H9 (cell line): ENCODE results near the gene IL36B. TPM values are rescaled to one million over a fixed set of nuclear protein-coding genes. Genes with fewer than 3 reads are reported as not detected.

Experiments used
- DNase-seq: peaks from one replicate; pipeline ENCODE4 v3.0.0-alpha.2; 2017
- H2AFZ ChIP-seq: one replicate; pipeline ENCODE4 v1.6.1; 2013; ENCODE audit warnings: mild to moderate bottlenecking, low read length, control low read depth, moderate library complexity
- H2AK5ac ChIP-seq: 2 replicates; pipeline ENCODE4 v1.6.1; 2013; ENCODE audit warnings: low read length, control low read depth, mixed read lengths; ENCODE audit not compliant: insufficient read length
- H2BK120ac ChIP-seq: one replicate; pipeline ENCODE4 v1.6.1; 2013; ENCODE audit warnings: low read depth, mild to moderate bottlenecking, low read length, control low read depth, inconsistent platforms; ENCODE audit not compliant: poor library complexity, severe bottlenecking
- H2BK12ac ChIP-seq: 2 replicates; pipeline ENCODE4 v1.6.1; 2013; ENCODE audit warnings: low read length, control low read depth, mixed read lengths, low read depth; ENCODE audit not compliant: insufficient read length
- H2BK15ac ChIP-seq: 2 replicates; pipeline ENCODE4 v1.6.1; 2013; ENCODE audit warnings: low read depth, low read length, control low read depth
- H2BK20ac ChIP-seq: one replicate; pipeline ENCODE4 v1.6.1; 2013; ENCODE audit warnings: low read depth, mild to moderate bottlenecking, low read length, control low read depth, inconsistent platforms; ENCODE audit not compliant: poor library complexity, severe bottlenecking
- H2BK5ac ChIP-seq: 2 replicates; pipeline ENCODE4 v1.6.1; 2013; ENCODE audit warnings: low read length, control low read depth, mixed read lengths; ENCODE audit not compliant: insufficient read length
- H3K14ac ChIP-seq: 2 replicates; pipeline ENCODE4 v1.6.1; 2013; ENCODE audit warnings: low read length, control low read depth; ENCODE audit not compliant: insufficient read depth
- H3K18ac ChIP-seq: 2 replicates; pipeline ENCODE4 v1.6.1; 2013; ENCODE audit warnings: low read depth, mild to moderate bottlenecking, mixed read lengths, low read length, control low read depth; ENCODE audit not compliant: insufficient read length
- H3K23ac ChIP-seq: 2 replicates; pipeline ENCODE4 v1.6.1; 2013; ENCODE audit warnings: low read length, control low read depth, mixed read lengths, low read depth; ENCODE audit not compliant: insufficient read length
- H3K23me2 ChIP-seq: 2 replicates; pipeline ENCODE4 v1.6.1; 2013; ENCODE audit warnings: low read depth, mild to moderate bottlenecking, mixed read lengths, low read length, control low read depth; ENCODE audit not compliant: insufficient read length, poor library complexity, severe bottlenecking
- H3K27ac ChIP-seq: 2 replicates; pipeline ENCODE4 v1.5.1; 2013; ENCODE audit warnings: low read length, control low read depth, mixed read lengths, low read depth; ENCODE audit not compliant: insufficient read length
- H3K27me3 ChIP-seq: 2 replicates; pipeline ENCODE4 v1.6.1; 2013; ENCODE audit warnings: low read length, control low read depth, inconsistent platforms; ENCODE audit not compliant: insufficient read depth
- H3K4ac ChIP-seq: 2 replicates; pipeline ENCODE4 v1.6.1; 2013; ENCODE audit warnings: low read depth, mild to moderate bottlenecking, control low read depth, inconsistent platforms, low read length, moderate library complexity
- H3K4me1 ChIP-seq: 2 replicates; pipeline ENCODE4 v1.6.1; 2013; ENCODE audit warnings: low read length, control low read depth, inconsistent platforms; ENCODE audit not compliant: insufficient read depth
- H3K4me2 ChIP-seq: 2 replicates; pipeline ENCODE4 v1.6.1; 2013; ENCODE audit warnings: low read length, control low read depth, mixed read lengths; ENCODE audit not compliant: insufficient read length, insufficient read depth
- H3K56ac ChIP-seq: 2 replicates; pipeline ENCODE4 v1.6.1; 2013; ENCODE audit warnings: low read depth, mild to moderate bottlenecking, mixed read lengths, low read length, control low read depth; ENCODE audit not compliant: insufficient read length
- H3K79me1 ChIP-seq: 2 replicates; pipeline ENCODE4 v1.6.1; 2013; ENCODE audit warnings: low read depth, mild to moderate bottlenecking, moderate library complexity, low read length, control low read depth, inconsistent platforms; ENCODE audit not compliant: insufficient read depth, poor library complexity, severe bottlenecking
- H3K79me2 ChIP-seq: 2 replicates; pipeline ENCODE4 v1.6.1; 2013; ENCODE audit warnings: low read length, control low read depth, inconsistent platforms; ENCODE audit not compliant: insufficient read depth
- H3K9ac ChIP-seq: 2 replicates; pipeline ENCODE4 v1.6.1; 2013; ENCODE audit warnings: low read length, control low read depth, mixed read lengths; ENCODE audit not compliant: insufficient read length; ENCODE audit errors: extremely low read depth
- H3K9me3 ChIP-seq: one replicate; pipeline ENCODE4 v1.6.1; 2013; ENCODE audit warnings: low read depth, low read length, inconsistent platforms; ENCODE audit not compliant: control insufficient read depth
- H3T11ph ChIP-seq: one replicate; pipeline ENCODE4 v1.6.1; 2013; ENCODE audit warnings: mild to moderate bottlenecking, low read length, control low read depth, inconsistent platforms
- H4K20me1 ChIP-seq: one replicate; pipeline ENCODE4 v1.6.1; 2013; ENCODE audit not compliant: control insufficient read depth, insufficient read length, insufficient read depth
- H4K5ac ChIP-seq: 2 replicates; pipeline ENCODE4 v1.6.1; 2013; ENCODE audit warnings: low read depth, mild to moderate bottlenecking, mixed read lengths, low read length, control low read depth; ENCODE audit not compliant: insufficient read length
- H4K8ac ChIP-seq: replicated peaks from 2 replicates; pipeline ENCODE4 v1.6.1; 2013; ENCODE audit warnings: low read length, control low read depth, mixed read lengths, low read depth; ENCODE audit not compliant: insufficient read length
- H4K91ac ChIP-seq: 2 replicates; pipeline ENCODE4 v1.6.1; 2013; ENCODE audit warnings: low read depth, mild to moderate bottlenecking, moderate library complexity, mixed read lengths, low read length, control low read depth; ENCODE audit not compliant: insufficient read length
- H3K27ac Mint-ChIP-seq, 3 experiments: 2 replicates in 2 of 3; 3 replicates in 1 of 3; pipeline ENCODE4 v1.8.0; 2020 to 2021; ENCODE audit warnings: mixed read lengths in 3 of 3, mild to moderate bottlenecking in 1 of 3, moderate library complexity in 1 of 3
- H3K27me3 Mint-ChIP-seq: 2 replicates; pipeline ENCODE4 v1.8.0; 2021; ENCODE audit warnings: low read depth, mild to moderate bottlenecking, moderate library complexity, mixed read lengths
- H3K36me3 Mint-ChIP-seq, 3 experiments: 2 replicates in 2 of 3; 3 replicates in 1 of 3; pipeline ENCODE4 v1.8.0; 2020 to 2021; ENCODE audit warnings: low read depth in 3 of 3, mixed read lengths in 3 of 3; ENCODE audit not compliant: insufficient read depth in 1 of 3
- H3K4me1 Mint-ChIP-seq, 2 experiments: 2 replicates each; pipeline ENCODE4 v1.8.0; 2020; ENCODE audit warnings: mixed read lengths in 2 of 2
- H3K4me3 Mint-ChIP-seq, 2 experiments: 2 replicates in 1 of 2; 3 replicates in 1 of 2; pipeline ENCODE4 v1.8.0; 2020 to 2021; ENCODE audit warnings: mild to moderate bottlenecking in 2 of 2, mixed read lengths in 2 of 2, moderate library complexity in 1 of 2
- H3K9me3 Mint-ChIP-seq, 2 experiments: 2 replicates in 1 of 2; 3 replicates in 1 of 2; pipeline ENCODE4 v1.8.0; 2020; ENCODE audit warnings: mild to moderate bottlenecking in 2 of 2, mixed read lengths in 2 of 2, moderate library complexity in 1 of 2
- CTCF ChIP-seq: fragments of 200-600 bp; sonication (generic); conservative IDR thresholded peaks from 3 replicates; pipeline ENCODE4 v1.8.0; 2021; ENCODE audit warnings: antibody characterized with exemption, mild to moderate bottlenecking
- WGBS: extraction: QIAGEN DNeasy Blood & Tissue Kit; methylation state at CpG from one replicate; pipeline ENCODE4 v1.1.7; 2013; ENCODE audit warnings: missing lambda C conversion rate, low lambda C conversion rate, mixed read lengths; ENCODE audit not compliant: insufficient read length; ENCODE audit errors: extremely low coverage; 5-methylcytosine and 5-hydroxymethylcytosine counted together
- total RNA-seq: library from RNA; stranded (reverse); gene quantifications from 2 replicates; pipeline ENCODE4 v1.2.1, GENCODE V29; 2021

IL36B gene
- total RNA-seq, 1 experiment from 2014 or later = not detected

- Histone ChIP-seq H2BK5ac (no peak overlapping the region), H2BK12ac (no peak overlapping the region), H3K9ac (no peak overlapping the region), H3K9me3 (no peaks in the 10 kb centered on the region), H4K91ac (no peak overlapping the region), H3K4me1 (no peaks in the 10 kb centered on the region), H2BK20ac (no peak overlapping the region), H3K23ac (no peak overlapping the region), H2BK15ac (no peak overlapping the region), H3K79me1 (no peaks in the 10 kb centered on the region), H3K23me2 (no peaks in the 10 kb centered on the region), H3K79me2 (no peaks in the 10 kb centered on the region), H3K27me3 (no peaks in the 10 kb centered on the region), H4K20me1 (no peaks in the 10 kb centered on the region), H2BK120ac (no peak overlapping the region), H3K14ac (no peak overlapping the region), H2AFZ (no peak overlapping the region), H3K4ac (no peak overlapping the region), H3K4me2 (no peak overlapping the region), H4K5ac (no peak overlapping the region), H3K18ac (no peak overlapping the region), H3T11ph (no peak overlapping the region), H3K27ac (no peak overlapping the region), H4K8ac (no peak overlapping the region), H2AK5ac (no peak overlapping the region), H3K56ac (no peak overlapping the region)
- DNase-seq = no peak
- TF ChIP-seq CTCF = no peak
- Mint-ChIP-seq H3K27me3 (peaks cover 56% of the 10 kb centered on the region), H3K4me1 (0 out of 4 replicates have a peak, but pooled peaks cover 0 to 3% of the 10 kb centered on the region in 2 experiments), H3K9me3 (peaks cover 8 to 20% of the 10 kb centered on the region in 2 experiments; a peak in 4 of 5 replicates), H3K4me3 (no peak overlapping the region), H3K36me3 (no peaks in the 10 kb centered on the region; a peak in 1 of 7 replicates), H3K27ac (no peak overlapping the region)
- WGBS = no CpG with 5 or more reads among the region's 5 CpGs
Observed at GRCh38 chr2:113068706-113069485, 16.2 kb upstream of the IL36B start.
